Amygdala (tissue), 56 donors: ENCODE measurements around the gene LRP1.

Experiments used
- DNase-seq, 56 donors: peaks; one replicate each; lab custom pipeline; 2025; lab: John Stamatoyannopoulos, UW

LRP1 gene

DNA sequence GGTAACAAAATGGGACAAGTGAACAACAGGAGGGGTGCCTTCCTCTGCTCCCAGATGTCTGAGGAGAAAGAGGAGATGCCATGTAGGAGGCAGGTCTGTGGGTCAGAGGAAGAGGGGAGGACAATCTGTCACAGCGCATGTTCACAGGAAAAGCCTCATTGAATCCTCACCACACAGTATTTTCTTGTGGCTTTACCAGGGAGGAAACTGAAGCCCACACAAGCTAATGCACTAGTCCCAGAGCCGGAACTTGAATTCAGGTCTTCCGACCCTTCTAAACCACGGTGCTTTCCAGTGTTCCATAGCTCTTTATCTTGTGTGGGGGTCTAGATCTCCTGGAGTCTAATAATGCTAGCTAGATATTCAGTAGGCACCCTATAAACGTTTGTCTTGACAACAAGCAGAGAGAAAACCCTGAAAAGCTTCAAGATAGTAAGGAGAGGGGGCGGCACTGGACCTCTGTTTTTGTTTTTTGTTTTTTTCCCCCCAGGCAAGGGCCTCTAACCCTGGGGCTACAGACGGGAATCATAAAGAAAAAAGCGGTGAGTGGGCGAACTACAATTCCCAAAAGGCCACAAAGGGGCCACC lies 100.9 kb downstream of the LRP1 start:
- no peak for DNase-seq

DNA sequence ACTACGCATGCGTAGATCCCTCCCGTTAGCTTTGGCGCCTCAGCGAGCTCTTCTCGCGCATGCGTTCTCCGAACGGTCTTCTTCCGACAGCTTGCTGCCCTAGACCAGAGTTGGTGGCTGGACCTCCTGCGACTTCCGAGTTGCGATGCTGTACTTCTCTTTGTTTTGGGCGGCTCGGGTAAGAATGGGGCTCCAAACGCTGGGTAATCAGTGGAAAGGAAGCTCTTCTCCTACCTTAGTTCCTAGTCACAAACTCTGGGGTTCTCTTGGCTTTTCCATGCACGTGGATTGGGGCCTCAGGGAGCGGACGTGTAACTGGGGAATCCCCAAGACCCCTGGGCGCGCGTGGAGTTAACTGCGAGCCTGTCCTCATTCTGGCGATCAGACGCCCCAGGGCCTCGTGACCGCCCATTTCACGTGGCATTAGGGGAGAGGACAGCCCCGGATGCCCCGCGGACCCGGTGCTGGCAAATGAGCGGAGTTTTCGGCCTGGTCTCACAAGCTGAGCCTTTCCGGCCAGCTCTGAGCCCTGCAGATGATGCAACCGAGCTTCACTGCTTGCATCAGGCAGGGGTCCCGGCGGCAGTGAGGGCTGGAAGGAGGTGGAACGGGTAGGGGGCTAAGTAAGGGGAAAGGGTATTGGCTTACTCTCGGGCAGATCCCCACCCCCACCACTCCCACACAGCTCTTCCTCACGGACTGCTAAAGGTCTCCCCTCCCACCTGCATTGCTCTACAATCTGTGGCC lies 101.5 kb downstream of the LRP1 start, which contains the start of gene SHMT2:
Gene SHMT2, plus strand, starts transcription at position 78 of the 747 bp plus-strand sequence. Its CDS starts 68 bp downstream, at position 146.
- DNase-seq = peak; percentile 54 to 93 (median 84)

DNA sequence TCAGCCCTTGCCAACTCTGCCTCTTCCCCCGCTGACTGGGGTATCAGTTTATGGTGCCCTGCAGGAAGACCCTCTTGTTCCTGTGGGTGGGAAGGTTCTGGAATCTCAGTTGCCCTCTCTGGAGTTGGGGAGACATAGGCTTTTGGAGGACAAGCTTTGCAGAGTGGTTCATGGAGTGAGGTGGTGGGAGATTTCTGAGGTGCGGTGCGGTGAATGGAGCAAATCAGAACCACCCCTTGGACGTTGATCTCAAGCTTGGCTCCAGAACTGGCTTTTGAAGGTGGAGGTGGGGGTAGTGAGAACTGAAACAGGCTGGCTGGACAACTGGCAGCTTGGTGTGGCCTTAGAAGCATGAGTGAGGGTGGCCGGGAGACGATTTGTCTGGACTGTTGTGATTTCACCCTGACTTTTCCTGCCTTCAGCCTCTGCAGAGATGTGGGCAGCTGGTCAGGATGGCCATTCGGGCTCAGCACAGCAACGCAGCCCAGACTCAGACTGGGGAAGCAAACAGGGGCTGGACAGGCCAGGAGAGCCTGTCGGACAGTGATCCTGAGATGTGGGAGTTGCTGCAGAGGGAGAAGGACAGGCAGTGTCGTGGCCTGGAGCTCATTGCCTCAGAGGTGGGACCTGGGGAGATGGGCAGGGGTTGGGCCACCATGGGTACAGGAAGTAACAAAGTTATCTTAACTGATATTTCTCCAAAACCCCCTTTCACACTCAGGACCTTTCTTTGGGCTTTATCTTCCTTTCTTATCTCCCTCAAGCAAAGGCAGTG lies 102.3 kb downstream of the LRP1 start:
- DNase-seq = no peak

DNA sequence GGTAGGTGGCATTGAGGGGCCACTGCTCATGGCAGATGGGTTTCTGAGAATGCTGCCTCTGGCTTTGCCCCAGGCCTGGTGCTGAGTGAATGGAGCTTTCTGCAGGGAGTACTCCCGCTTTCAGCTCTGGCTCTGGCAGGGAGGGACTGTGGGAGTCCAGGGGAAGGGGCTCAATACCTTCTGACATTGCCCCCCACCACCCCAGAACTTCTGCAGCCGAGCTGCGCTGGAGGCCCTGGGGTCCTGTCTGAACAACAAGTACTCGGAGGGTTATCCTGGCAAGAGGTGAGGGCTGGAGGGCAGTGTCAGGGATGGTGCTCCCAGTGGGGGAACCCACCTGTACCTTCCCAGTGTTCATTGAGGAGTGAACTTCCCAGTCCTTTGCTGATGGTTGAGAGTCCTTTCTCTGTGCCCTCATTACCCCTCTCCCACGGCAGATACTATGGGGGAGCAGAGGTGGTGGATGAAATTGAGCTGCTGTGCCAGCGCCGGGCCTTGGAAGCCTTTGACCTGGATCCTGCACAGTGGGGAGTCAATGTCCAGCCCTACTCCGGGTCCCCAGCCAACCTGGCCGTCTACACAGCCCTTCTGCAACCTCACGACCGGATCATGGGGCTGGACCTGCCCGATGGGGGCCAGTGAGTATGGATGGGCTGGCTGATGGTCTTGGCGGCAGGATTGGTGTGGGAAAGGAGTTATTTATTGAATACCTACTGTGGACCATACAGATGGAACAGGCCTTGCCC lies 103.2 kb downstream of the LRP1 start:
- DNase-seq = no peak

DNA sequence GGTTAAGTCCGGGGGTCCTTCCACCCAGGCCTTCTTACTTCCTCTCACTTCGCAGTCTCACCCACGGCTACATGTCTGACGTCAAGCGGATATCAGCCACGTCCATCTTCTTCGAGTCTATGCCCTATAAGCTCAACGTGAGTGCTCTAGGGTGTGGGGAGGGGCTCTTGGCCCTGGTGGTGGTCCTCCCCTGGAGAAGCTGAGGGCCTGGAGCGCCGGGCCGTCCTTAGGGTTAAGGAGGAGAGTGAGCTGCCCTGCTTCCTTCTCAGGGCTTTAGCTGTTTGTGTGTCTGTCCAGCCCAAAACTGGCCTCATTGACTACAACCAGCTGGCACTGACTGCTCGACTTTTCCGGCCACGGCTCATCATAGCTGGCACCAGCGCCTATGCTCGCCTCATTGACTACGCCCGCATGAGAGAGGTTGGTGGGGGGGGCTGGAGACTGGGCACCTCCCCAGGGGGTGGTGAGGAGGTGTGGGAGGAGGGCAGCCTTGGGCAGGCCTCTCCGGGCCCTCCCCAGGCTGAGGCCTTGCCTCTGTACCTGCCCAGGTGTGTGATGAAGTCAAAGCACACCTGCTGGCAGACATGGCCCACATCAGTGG lies 104.0 kb downstream of the LRP1 start:
- no peak for DNase-seq

DNA sequence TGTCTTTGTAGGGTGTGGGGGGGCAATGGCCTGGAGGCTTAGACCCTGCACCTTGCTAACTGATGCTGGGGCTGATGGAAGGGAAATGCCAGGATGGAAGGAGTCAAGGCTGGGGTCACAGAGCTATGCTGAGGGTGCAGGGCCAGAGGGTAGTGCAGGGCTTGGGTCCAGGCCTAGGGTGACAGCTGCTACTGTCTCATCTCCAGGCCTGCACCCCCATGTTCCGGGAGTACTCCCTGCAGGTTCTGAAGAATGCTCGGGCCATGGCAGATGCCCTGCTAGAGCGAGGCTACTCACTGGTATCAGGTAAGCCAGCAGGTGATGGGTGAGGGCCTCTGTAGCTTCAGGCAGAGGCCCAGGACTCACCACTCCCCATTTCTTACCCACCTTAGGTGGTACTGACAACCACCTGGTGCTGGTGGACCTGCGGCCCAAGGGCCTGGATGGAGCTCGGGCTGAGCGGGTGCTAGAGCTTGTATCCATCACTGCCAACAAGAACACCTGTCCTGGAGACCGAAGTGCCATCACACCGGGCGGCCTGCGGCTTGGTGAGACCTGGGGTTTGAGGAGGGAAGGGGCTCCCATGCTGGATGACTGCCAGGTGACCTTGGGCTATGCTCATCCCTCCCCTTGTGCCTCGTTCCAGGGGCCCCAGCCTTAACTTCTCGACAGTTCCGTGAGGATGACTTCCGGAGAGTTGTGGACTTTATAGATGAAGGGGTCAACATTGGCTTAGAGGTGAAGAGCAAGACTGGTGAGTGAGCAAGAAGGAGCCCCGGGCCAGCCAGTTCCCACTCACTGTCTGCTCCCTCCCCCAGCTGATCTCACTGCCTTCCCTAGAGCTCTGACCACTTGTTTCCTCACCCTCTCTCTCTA lies 105.3 kb downstream of the LRP1 start:
- no peak for DNase-seq

DNA sequence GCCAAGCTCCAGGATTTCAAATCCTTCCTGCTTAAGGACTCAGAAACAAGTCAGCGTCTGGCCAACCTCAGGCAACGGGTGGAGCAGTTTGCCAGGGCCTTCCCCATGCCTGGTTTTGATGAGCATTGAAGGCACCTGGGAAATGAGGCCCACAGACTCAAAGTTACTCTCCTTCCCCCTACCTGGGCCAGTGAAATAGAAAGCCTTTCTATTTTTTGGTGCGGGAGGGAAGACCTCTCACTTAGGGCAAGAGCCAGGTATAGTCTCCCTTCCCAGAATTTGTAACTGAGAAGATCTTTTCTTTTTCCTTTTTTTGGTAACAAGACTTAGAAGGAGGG lies 105.9 kb downstream of the LRP1 start:
- no peak for DNase-seq

DNA sequence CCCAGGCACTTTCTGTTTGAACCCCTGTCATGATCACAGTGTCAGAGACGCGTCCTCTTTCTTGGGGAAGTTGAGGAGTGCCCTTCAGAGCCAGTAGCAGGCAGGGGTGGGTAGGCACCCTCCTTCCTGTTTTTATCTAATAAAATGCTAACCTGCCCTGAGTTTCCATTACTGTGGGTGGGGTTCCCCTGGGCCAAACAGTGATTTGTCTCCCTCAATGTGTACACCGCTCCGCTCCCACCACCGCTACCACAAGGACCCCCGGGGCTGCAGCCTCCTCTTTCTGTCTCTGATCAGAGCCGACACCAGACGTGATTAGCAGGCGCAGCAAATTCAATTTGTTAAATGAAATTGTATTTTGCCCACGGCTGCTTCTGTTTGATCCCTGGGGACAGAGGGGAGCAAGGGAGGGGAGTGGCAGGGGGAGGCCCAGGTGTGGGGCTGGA lies 106.3 kb downstream of the LRP1 start:
- DNase-seq = no peak

DNA sequence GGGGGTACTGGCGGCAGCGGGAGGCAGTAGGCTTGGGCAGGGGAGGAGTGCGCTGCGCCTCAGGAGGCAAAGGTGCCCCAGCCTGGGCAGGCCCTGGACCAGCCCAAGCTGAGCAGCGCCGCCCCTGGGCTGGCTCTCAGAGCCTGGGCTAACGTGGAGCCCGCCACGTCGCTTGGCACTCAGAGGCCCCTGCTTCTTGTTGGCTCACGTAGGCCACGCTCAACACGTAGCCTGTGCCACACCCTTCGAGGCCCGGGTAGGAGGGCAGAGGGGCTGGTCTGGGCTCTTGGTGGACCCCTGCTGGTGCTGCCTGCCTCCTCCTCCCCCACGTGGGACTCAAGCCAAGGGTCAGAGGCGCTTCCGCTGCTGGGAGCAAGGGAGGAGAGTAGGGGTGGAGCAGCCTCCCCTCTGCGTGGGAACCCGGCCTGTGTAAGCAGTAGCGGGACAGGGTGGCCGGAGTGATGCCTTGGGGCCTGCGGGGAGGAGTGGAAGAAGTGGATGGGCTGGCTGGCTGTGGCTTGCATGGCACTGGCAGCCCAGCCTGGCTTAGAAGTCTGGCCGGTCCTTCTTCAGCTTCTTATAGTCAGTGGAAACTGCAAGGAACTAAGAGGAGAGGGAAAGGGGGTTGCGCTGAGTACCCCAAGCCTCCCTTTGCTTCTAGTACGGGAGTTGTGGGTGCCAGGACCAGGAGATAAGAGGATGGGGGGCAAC lies 106.9 kb downstream of the LRP1 start:
- DNase-seq = peak in 1 of 56 donors; percentile 17

DNA sequence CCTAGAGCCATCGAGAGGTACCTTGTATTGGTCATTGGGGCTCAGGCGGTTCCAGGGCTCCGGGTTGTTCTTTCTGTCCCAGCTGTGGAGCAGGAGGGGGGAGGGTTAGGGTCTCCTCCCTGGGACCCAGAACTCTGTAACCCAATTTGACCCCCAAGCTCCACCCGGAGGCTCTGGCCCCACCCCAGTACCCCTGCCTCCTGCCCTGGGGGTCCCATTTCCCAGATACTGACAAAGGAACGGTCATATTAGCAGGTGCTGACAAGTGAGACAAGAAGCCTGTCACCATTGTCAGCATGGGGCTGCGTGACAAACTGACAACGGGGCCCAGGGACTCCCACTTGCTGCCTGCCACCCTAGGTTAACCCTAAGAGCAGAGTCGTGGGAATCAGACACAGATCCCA lies 107.4 kb downstream of the LRP1 start:
- DNase-seq = no peak

DNA sequence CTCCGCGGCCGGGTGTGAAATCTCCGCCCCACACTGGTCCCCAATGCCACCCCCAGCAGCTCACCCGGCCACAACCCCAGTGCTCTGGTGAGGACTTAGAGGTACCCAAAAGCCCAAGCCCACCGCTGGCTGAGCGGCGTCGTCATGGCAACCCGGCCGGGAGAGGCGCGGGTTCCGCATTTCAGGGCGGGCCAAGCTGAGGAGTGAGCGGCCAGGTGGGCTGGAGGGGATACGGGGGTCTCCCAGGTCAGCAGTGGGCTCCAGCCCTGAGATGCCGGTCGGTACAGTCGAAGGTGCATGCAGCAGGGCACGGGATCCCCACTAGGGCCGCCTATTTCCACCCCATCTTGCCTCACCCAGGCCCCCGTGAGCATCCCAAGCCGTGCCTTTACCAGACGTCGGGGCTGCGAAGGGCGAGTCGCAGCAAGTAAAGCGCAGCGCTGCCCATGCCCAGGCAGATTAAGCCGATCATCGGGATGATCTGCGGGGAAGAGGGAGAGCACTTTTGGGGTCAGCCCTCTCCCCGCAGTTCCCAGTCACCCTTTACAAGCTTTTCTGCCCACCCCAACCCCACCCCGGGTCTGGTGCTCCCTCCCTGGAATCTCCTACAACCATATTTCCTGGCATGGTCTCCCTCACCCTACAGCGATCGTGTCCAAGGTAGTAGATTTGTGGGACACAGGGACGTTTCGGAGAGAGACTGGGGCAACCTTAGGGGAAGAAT lies 108.1 kb downstream of the LRP1 start:
- no peak for DNase-seq

DNA sequence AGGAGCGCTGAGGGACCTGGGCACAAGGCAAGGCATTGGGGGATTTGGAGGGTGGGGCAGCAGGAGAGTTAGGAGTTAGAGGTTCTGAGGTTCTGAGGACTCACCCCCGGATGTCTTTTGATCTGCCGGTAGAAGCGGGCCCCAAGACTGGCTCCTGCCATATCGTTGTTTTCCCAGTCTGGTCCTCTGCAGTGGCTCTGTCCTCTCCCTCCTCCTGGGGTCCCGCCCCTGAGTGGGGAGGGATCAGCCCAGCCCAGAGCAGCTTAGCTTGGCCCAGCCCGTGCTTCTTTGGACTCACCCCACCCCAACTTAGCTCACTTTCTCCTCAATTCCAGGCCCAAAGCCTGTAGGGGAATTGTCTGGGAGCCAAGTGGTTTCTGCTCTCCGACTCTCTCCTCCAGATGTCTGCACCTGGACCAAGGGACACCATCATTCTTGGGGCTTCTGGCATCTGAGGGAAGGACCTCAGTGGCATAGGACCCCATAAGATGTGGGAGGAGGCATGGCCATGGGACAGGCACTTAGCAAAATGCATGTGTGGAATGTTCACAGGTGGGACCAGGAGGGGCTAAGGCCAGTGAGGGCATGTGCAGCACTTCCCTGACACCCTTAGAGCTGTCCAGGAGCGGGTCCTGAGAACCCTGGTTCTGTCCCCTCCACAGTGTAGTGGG lies 108.8 kb downstream of the LRP1 start:
- DNase-seq = no peak

DNA sequence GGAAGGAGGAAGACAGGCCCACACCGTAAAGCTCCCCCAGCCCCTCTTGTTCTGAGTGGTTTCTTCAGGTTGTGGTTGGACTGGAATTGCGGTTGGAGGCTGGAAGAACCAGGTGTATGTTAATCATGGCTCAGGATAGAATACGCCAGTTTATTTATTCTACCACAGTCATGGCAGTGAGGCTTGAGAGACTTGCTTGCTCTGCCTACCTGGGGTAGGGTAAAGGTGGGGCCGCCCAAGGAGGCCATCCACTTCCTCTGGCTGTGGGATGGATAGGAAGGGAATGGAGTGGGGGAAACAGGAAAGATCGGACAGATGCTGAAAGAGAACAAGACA lies 109.3 kb downstream of the LRP1 start:
- DNase-seq = no peak

DNA sequence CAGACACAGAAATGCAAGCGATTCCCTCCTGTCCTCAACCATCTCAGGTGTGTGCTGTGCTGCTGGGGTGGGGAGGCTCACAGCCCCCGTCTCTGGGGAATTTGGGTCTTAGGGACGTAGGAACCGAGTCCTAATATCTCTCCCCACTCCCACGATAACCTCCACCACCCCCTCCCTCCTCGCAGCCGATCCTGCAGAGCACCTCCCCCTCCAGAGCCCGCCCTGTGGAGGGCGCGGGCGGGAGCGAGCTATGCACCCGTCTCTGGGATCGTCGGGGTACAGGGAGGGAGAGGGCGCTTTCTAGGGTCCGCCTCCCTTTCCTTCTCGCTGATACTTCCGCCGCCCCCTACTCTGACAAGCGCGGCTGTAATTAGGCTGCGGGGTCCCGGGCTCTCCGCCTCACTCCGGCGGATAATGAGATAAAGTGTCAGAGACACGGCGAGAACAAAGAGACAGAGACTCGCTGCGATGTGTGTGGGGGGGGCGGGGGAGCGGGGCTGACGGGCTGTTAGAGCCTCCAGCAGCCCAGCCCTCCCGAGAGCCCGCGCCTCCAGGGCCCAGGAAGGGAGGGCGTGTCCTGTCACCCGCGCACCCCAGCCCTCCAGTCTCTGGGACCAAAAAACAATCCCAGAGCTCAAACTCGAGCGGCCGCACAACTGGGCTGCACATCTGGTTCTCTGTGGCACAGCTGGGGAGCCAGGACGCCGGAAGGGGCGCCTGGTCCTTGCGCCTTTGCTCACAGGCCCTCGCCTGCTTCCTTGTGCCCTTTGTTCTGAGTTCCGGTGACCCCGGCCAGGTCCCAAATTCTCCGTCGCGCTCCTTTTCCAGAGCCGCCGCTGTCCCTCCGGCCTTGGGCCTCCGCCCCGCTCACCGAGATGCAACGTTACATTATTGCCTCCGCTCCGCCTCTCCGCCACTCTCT lies 109.9 kb downstream of the LRP1 start:
- DNase-seq = peak in 1 of 56 donors; percentile 31

DNA sequence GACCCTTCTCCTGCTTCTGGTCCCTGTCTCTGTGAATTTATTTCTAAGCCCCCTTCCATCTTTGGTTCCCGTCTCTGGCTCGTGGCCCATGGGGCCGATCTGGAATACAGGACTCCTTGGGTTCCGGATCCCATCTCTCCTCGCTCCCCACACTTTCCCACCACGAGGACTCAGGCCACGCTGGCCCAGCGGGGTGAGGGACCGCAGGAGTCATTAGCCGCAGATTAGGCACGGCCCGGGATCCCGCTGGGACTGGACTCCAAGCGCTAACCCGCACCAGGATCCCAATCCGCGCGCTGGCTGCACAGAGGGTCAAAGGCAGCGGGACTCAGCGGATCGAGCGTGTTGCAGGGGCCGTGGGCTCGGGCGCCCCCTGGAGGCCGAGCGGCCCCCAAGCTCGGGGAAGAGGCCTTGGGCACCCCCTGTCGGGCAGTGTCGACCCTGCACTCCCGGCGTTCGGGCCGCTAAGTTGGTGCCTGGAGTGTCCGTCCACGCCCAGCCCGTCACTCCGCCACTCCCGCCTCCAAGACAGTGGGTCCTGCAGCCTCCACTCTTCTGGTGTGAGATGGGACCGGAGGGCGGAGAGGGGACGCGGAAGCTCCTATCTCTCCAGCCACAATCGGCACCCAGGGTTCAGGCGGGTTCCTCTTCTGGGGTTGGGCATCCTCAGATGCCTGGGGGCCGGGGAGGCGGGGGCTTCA lies 110.7 kb downstream of the LRP1 start:
- peak in 53 of 56 donors; percentile 22 to 88 (median 71) for DNase-seq

DNA sequence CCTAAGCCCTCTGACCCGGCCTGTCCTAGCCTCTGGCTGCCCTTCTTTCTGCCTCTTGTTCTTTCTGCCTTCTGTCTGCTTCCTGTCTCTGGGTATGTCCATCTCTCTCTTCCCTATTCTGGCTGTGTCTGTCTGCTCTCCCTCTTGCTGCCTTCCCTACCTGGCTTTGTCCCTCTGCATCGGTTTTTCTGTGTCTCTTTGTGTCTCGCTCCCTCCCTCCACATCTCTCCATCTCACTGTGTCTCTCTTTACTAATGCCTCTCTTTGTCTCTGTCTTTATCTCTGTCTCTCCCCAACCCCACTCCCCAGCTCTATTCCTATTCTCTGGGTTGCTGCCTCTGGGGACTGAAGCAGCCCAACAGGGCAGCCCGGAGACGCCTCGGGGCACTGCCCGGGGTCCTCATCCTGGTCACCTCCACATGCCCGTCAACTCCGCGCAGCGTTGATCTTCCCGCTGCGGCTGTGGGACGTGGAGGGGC lies 111.3 kb downstream of the LRP1 start:
- peak in 3 of 56 donors; percentile 45 to 55 (median 51) for DNase-seq
